OCI-LY3 (cell line): Measurements from ENCODE around the gene NLRC5.

Source experiments
- CTCF ChIP-seq: fragments of 200-600, 300-600 bp; sonication (generic); IDR thresholded peaks from 2 replicates; pipeline ENCODE4 v1.5.1; 2014; ENCODE audit warnings: antibody characterized with exemption, low read length, low read depth
- EZH2phosphoT487 ChIP-seq: fragments of 200-600 bp; shearing (Covaris generic); IDR thresholded peaks from 2 replicates; pipeline ENCODE4 v1.6.1; 2018; ENCODE audit warnings: antibody characterized with exemption, mixed run types, low read depth

- TF ChIP-seq CTCF = no peak
- no peak for TF ChIP-seq EZH2phosphoT487
Observed at GRCh38 chr16:57064995-57065394, 75.6 kb downstream of the NLRC5 start.
